DND-41 (cell line): Measurements from ENCODE around the gene UBE2U.

Source experiments
- EZH2 ChIP-seq: IDR thresholded peaks from 3 replicates; pipeline ENCODE4 v1.6.1; 2012; ENCODE audit warnings: borderline replicate concordance, low read depth, mild to moderate bottlenecking, moderate library complexity, low read length, inconsistent platforms; ENCODE audit not compliant: severe bottlenecking
- TF ChIP-seq, protein P1 (sequence below): IDR thresholded peaks from 2 replicates; pipeline ENCODE4 v1.5.1; 2012; ENCODE audit warnings: borderline replicate concordance, low read length, moderate library complexity, mild to moderate bottlenecking; ENCODE audit not compliant: poor library complexity, severe bottlenecking; ENCODE audit errors: extremely low read depth

DNA sequence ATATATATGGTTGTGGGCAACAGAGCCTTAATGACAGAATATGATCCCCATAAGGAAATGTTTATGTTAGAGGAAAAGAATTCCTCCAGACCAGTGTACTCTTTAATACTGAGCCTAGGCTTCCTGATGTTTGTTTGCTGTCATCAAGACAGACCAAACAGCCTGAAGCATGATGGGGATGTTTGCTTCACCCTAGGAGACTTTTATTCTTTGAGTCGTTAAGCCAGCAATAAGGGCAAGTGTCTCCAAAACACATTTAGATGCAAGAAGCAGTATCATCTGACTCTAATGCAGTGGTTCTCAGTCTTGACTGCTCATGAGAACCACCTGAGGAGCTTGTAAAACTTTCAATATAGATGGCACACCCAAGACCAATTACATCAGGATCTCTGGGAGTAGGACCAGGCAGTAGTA is 33.1 kb downstream of the UBE2U start:
- TF ChIP-seq, protein P1, sequence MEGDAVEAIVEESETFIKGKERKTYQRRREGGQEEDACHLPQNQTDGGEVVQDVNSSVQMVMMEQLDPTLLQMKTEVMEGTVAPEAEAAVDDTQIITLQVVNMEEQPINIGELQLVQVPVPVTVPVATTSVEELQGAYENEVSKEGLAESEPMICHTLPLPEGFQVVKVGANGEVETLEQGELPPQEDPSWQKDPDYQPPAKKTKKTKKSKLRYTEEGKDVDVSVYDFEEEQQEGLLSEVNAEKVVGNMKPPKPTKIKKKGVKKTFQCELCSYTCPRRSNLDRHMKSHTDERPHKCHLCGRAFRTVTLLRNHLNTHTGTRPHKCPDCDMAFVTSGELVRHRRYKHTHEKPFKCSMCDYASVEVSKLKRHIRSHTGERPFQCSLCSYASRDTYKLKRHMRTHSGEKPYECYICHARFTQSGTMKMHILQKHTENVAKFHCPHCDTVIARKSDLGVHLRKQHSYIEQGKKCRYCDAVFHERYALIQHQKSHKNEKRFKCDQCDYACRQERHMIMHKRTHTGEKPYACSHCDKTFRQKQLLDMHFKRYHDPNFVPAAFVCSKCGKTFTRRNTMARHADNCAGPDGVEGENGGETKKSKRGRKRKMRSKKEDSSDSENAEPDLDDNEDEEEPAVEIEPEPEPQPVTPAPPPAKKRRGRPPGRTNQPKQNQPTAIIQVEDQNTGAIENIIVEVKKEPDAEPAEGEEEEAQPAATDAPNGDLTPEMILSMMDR, result no peak
- no peak for TF ChIP-seq EZH2
